DMS114 treated with DMSO at 0.1 percent for 48 hours (cell line): ENCODE data around the gene VAV3.
"Not testable (repeated sequence)": the region's sequence is repeated elsewhere in the genome, so short reads cannot be mapped to it uniquely, and the experiment has no call there.

ENCODE experiments used
- DNase-seq: peaks from one replicate; lab custom pipeline; 2025; ENCODE audit not compliant: unreplicated experiment; lab: John Stamatoyannopoulos, UW

The VAV3 gene

DNA sequence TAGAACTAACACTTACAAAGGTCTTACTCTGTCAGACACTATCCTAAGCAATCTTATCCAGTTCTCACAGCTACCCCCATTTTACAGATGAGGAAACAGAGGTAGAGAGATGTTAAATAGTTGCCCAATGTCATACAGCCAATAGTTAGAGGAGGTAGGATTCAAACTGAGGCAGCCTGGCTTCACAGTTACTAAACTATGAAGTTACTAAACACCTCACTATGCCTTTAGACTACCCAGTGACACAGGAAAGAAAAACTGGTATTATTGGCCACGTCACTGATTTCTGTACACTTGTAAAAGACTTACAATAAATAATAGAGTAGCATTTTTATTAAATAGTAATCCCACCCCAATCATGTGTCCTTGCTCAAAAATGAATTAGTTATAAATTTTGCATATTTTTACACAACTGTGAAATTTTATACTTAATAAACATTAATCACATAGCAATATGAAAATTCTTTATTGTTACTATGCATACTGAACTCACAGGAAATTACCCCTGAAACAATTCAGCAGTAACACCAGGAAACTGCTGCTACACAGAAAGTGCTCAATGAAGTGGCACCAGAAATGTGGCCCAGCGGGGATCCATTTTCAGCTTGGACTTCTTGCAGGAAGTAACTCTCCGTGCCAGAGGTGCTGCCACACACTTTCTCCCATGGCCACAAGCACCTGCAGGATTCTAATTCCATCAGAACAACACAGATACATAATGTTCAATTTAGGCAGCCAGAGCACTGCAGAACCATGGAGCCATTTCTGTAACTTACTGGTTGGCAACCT, 69.4 kb downstream of the VAV3 start:
- no peak for DNase-seq

DNA sequence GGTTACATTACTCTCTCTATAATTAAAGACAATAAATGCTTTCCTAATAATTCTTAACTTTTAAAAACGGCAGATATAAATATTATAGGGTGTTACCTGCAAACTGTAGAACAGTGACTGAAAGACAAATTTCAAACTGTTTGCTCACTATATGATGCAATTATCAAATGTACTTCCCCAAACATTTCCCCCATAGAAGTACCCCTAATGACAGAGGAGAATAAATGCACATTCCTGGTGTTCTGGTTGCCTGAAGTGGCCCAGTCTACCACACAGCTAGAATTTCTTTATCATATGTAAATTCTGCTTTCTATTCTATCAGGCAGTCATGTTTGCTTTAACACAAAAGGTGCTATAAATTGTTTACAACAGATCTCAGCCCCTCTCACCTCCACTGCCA, 70.4 kb downstream of the VAV3 start:
- DNase-seq, result no peak

DNA sequence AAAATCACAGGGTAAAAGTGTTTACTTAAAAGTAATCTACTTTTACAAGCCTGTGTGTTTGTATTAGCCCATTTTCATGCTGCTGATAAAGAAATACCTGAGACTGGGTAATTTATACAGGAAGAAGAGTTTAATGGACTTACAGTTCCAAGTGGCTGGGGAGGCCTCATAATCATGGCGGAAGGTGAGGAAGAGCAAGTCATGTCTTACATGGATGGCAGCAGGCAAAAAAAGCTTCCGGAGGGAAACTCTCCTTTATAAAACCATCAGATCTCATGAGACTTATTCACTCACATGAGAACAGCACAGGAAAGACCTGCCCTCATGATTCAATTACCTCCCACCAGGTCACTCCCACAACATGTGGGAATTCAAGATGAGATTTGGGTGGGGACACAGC, 71.6 kb downstream of the VAV3 start:
- not testable (repeated sequence) for DNase-seq

DNA sequence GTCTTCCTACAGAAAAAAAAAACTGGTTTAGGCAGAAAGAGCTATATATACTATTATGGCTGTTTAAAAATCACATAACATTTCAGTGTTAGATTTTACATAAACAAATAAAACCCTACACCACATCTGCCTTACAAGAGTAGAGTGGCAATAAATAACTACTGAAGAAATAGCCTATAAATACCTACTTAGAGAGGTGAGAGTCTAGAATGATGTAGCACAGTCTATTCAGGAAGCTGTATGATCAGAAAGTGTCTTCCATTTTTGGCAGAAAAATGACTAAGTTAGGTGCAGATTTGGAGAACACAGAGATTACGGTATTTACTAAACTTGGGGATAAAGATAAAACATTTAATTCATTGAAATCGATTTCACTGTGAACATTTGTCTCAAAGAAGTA, 75.5 kb downstream of the VAV3 start:
- DNase-seq, result no peak

DNA sequence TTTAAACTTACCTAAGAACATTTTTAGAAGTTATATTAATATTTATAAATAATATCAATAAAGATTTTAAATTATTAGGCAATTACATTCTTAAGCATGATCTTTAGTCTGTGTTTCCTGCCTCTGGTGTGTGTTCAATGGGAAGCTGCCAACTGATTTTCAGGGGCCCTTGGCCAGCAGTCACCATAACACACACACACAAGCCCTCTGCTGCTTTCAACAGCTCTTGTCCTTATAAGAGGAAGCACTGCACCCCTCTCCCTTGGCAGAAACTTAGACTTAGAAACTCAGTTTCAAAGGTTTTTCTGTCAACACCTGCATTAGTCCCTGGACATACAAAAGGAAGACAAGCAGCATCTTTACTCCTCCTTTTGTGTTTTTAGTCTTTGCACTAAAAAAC, 81.4 kb downstream of the VAV3 start:
- DNase-seq, result no peak

DNA sequence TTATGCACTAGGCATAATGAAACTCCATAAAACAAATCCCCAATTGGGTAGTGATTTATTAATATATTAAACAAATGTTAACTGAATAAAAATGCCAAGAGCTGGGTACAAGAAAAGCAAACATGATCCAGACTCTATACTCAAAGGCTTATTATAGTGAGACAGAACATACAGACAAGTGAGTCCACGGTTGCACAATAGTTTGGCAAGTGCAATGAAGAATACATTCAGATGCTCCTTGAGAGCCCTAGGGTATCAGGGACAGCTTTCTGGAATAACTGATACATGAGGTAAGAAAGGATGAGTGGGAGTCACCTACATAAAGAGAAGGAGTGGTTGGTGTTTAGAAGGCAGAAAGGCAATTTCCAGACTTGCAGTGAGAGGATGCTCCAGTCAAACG, 85.1 kb downstream of the VAV3 start:
- DNase-seq, result no peak

- no peak for DNase-seq
Observed at GRCh38 chr1:107879346-107879745, 85.6 kb downstream of the VAV3 start.

GRCh38 chr1:107877745-107878144, 87.2 kb downstream of the VAV3 start:
- DNase-seq, result no peak

GRCh38 chr1:107877092-107877491, 87.9 kb downstream of the VAV3 start:
- DNase-seq, result no peak

DNA sequence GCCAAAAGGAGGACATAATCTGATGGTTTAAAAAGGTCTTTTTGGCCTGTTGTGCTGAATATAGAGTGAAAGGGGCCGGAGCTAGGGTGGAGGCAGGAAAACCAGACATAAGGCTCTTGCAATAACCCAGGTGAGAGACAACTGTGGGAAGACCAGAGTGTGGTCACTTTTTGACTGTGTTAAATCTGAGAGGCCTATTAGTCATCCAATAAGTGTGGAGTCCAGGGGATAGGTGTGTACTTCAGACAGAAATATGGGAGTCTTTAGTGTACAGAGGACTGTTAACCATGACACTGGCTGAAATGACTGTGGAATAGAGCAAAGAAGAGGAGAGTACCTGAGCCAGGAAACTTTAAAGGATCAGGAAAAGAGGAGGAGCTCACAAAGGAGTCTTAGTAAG, 89.3 kb downstream of the VAV3 start:
- no peak for DNase-seq

DNA sequence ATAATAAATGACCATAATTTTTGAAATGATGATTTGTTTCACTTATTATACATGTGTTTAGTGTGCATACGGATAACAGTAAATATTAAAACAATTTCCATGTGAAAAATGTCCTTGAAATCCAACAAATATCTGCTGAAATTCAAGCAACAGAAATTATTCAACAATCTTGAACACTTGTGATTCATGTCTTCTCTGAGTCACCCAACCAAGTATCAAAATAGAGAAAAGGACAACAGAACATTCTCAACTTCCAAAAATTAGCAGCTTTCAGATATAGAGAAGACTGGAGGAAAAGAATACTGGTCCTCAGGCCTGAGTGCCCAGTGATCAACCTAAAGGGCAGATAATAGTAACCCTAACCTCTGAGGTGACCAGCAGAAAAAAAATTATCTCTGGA, 90.8 kb downstream of the VAV3 start:
- no peak for DNase-seq

GRCh38 chr1:107871687-107872395, 93.1 kb downstream of the VAV3 start:
- no peak for DNase-seq

DNA sequence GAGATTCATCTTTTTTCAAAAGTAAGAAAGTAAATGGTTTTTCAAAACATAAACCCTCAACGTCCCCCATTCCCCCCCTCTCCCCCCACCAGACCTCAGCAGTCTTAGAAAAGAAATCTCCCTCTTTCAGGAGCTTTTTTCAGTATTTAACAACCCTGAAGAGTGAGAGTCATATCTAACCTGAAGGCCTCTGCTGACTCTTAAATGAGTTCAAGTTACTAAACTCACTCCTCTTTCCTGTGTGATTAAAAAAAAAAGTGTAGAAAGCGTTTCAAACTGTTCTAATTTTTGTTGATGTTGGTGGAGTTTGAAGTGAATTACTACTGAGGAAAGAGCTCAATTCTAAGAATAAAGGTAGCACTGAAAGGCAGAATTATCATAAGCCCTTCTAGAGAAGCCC, 93.7 kb downstream of the VAV3 start:
- DNase-seq, result no peak

DNA sequence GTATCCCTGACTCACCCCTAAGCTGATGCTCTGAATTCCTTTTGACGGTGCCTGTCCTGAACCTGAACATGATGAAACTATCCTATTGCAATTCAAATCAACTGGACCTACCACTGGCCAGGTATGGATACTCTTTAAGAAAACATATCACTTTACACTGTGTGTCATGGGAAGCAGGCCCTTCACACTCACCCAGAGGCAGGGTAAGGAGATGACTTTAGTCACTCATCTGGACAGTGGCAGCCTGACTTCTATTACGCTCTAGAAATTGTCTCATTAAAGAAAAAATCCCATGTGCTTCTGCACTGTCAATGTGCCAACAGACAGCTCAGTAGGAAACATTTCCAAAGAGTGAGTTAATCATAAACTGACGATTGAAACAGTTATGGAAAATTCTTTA, 94.3 kb downstream of the VAV3 start:
- no peak for DNase-seq

- no peak for DNase-seq
Observed at GRCh38 chr1:107867897-107868296, 97.1 kb downstream of the VAV3 start.

- no peak for DNase-seq
Observed at GRCh38 chr1:107867422-107867821, 97.6 kb downstream of the VAV3 start.

DNA sequence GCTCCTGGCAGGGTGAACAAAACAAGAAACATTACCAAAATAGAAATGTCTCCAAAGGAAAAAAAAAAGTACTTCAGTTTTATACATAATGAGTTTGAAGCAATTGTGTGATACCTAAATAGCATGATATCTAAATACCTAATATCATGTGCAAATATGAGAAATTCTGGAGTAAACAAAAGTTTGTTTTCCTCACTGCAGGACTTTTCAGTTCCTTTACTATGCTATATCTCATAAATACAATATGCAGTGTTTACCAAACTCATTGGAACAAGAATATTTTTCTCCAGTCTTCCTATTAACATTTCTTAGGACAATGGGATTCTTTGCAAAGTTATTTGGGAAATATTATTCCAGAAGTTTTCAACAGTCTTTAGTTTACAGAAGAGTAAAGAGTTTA, 98.1 kb downstream of the VAV3 start:
- no peak for DNase-seq

- no peak for DNase-seq
Observed at GRCh38 chr1:107865627-107866026, 99.4 kb downstream of the VAV3 start.

GRCh38 chr1:107863342-107863741, 101.6 kb downstream of the VAV3 start:
- DNase-seq, result no peak

GRCh38 chr1:107862064-107862463, 102.9 kb downstream of the VAV3 start:
- no peak for DNase-seq

GRCh38 chr1:107858323-107858722, 106.7 kb downstream of the VAV3 start:
- DNase-seq, result no peak

- no peak for DNase-seq
Observed at GRCh38 chr1:107851418-107851817, 113.6 kb downstream of the VAV3 start.
